Transverse colon (tissue), 4 donors: ENCODE results near the gene CRTC2. TPM values are rescaled to one million over a fixed set of nuclear protein-coding genes. Genes with fewer than 3 reads are reported as not detected.
"Not testable (repeated sequence)": the region's sequence is repeated elsewhere in the genome, so short reads cannot be mapped to it uniquely, and the experiment has no call there.

Source experiments
- DNase-seq: peaks from one replicate; pipeline ENCODE4 v3.0.0-alpha.2; 2019
- H3K27ac ChIP-seq, 4 donors: fragments of 200-600 bp; sonication (generic); 2 replicates each; pipeline ENCODE4 v1.5.1; 2016 to 2018; ENCODE audit warnings: inconsistent platforms in 4 of 4
- H3K27me3 ChIP-seq: fragments of 200-600 bp; sonication (generic); 2 replicates; pipeline ENCODE4 v1.5.1; 2017; ENCODE audit warnings: inconsistent platforms
- H3K36me3 ChIP-seq, 4 donors: fragments of 200-600 bp; sonication (generic); 2 replicates each; pipeline ENCODE4 v1.5.1; 2017 to 2019; ENCODE audit warnings: inconsistent platforms in 4 of 4
- H3K4me1 ChIP-seq, 4 donors: fragments of 200-600 bp; sonication (generic); 2 replicates each; pipeline ENCODE4 v1.5.1; 2017 to 2020; ENCODE audit warnings: inconsistent platforms in 4 of 4
- H3K4me3 ChIP-seq, 4 donors: fragments of 200-600 bp; sonication (generic); 1 replicate in 1 of 4; 2 replicates in 3 of 4; pipeline versions ENCODE4 v1.5.1 to v1.6.1; 2017 to 2019; ENCODE audit warnings: inconsistent platforms in 4 of 4
- H3K9me3 ChIP-seq, 2 donors: fragments of 200-600 bp; sonication (generic); 2 replicates each; pipeline ENCODE4 v1.5.1; 2017 to 2019; ENCODE audit warnings: inconsistent platforms in 2 of 2
- EP300 ChIP-seq: sonication (generic); formaldehyde crosslinking; IDR thresholded peaks from one replicate; pipeline ENCODE4 v1.6.1; 2017; ENCODE audit warnings: antibody characterized with exemption, low read depth
- POLR2A ChIP-seq: fragments of 450-650 bp; IDR thresholded peaks from one replicate; pipeline ENCODE4 v1.6.1; 2016; ENCODE audit warnings: antibody characterized with exemption, mild to moderate bottlenecking, moderate library complexity
- POLR2AphosphoS5 ChIP-seq, 3 donors: sonication (generic); formaldehyde crosslinking; IDR thresholded peaks; one replicate each; pipeline ENCODE4 v1.6.1; 2016; ENCODE audit warnings: antibody characterized with exemption in 3 of 3
- WGBS, 2 donors: methylation state at CpG; one replicate each; pipeline ENCODE4 v1.1.5; 2018; ENCODE audit warnings: low coverage in 1 of 2; 5-methylcytosine and 5-hydroxymethylcytosine counted together
- in situ Hi-C, 4 donors: fragments of 200-750 bp; cut with MboI; loops; one replicate each; pipeline versions ENCODE4 v1.15.0 to v1.15.1; 2017; ENCODE audit warnings: low sequenced_read_pairs in 3 of 4, low pct_ligation_motif_present in 1 of 4, low pct_unique_long_range_greater_than_20kb in 1 of 4
- intact Hi-C: fragments of 100-400 bp; cut with DNase I; formaldehyde crosslinking; loops from one replicate; pipeline ENCODE4 v1.15.1; 2023; ENCODE audit warnings: low total_unique reads
- total RNA-seq, 4 donors: library from RNA; depleted of rRNA; stranded (reverse); fragments of >200 nt; gene quantifications; one replicate each; pipeline ENCODE4 v1.1.0, GENCODE V29; 2016
- TF ChIP-seq, protein P1 (sequence below), 5 experiments: fragments of 200-600 bp in 3 of 5; fragments of 450-650 bp in 2 of 5; sonication (generic) in 3 of 5; IDR thresholded peaks; 1 replicate in 2 of 5; 2 replicates in 3 of 5; pipeline ENCODE4 v1.5.1; 2016 to 2017; ENCODE audit warnings: antibody characterized with exemption in 5 of 5, inconsistent platforms in 3 of 5, mild to moderate bottlenecking in 2 of 5, moderate library complexity in 1 of 5

The CRTC2 gene
- total RNA-seq, 4 donors from 2014 or later: 13.3 to 32.5 (median 21.4) TPM

GRCh38 chr1:153984123-153984894, 25.9 kb upstream of the CRTC2 start:
- no peaks in the 10 kb centered on the region for H3K9me3 ChIP-seq
- no peak for DNase-seq
- intact Hi-C loops (loop anchor here (2.0 to 10.0 kb wide), 2 partner anchors 188 to 310 kb away; partner anchors contain the start of genes ILF2 and NPR1), in situ Hi-C loops (loop anchor here (5.0 to 25.0 kb wide), 8 partner anchors 170 to 472 kb away; partner anchors contain the start of genes ILF2 (in 2 of the 4), NPR1 (in 2 of the 4), S100A3 (in 1 of the 4) and S100A4 (in 1 of the 4))
- TF ChIP-seq POLR2A: no peak
- TF ChIP-seq POLR2AphosphoS5 (IDR thresholded peaks at IDR 0.05): peak in 1 of 3 donors; percentile 13
- no peaks in the 10 kb centered on the region for H3K36me3 ChIP-seq
- H3K27me3 ChIP-seq: no peaks in the 10 kb centered on the region
- H3K27ac ChIP-seq: peak overlapping the region; percentile 86 to 96 (median 86)
- WGBS, 2 donors: 67 to 72% methylated on average over 6 of the region's 6 CpGs
- peak overlapping the region in 1 of 4 donors; percentile 67 for H3K4me3 ChIP-seq
- peaks cover 0 to 29% (median 14%) of the 10 kb centered on the region in 4 donors for H3K4me1 ChIP-seq

DNA sequence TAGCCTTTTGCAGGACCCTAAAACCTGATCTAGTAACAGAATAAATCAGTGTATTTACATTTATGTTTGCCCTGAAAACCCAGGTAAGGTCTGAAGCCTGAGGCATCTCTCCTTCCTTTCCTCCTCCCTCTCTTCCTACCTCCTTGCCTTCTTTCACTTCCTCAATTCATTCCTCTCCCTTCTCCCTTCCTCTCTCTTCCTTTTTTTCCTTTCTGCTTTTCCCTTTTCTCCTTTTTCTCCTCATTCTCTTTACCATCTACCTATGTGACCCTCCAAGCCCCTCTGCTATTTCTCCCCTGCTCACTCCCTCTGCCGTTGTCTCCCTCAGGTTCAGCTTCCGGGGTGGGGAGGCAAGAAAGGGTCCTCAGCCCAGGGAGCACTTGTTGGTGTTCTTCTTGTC, 23.3 kb upstream of the CRTC2 start:
- not testable (repeated sequence) for DNase-seq, H3K9me3 ChIP-seq, H3K36me3 ChIP-seq, H3K27me3 ChIP-seq, H3K4me3 ChIP-seq, H3K27ac ChIP-seq
- intact Hi-C loops: loop anchor here (10.0 kb wide), 1 partner anchor 307 kb away; the partner anchor contains the start of genes ILF2 and NPR1
- WGBS, 2 donors: 74 to 87% methylated on average over 2 of the region's 2 CpGs
- H3K4me1 ChIP-seq: peaks cover 0 to 30% (median 21%) of the 10 kb centered on the region in 4 donors
- in situ Hi-C loops: loop anchor here (5.0 to 25.0 kb wide), 8 partner anchors 167 to 469 kb away; partner anchors contain the start of genes ILF2 (in 2 of the 4), NPR1 (in 2 of the 4), S100A3 (in 1 of the 4) and S100A4 (in 1 of the 4)

GRCh38 chr1:153979091-153979490, 20.7 kb upstream of the CRTC2 start:
- H3K27ac ChIP-seq, DNase-seq, H3K9me3 ChIP-seq, H3K4me3 ChIP-seq, H3K27me3 ChIP-seq, intact Hi-C loops: not testable (repeated sequence)
- 87 to 100% methylated on average over 2 to 12 of the region's 12 CpGs for WGBS, 2 donors
- peaks cover 0 to 18% (median 9%) of the 10 kb centered on the region in 4 donors for H3K36me3 ChIP-seq
- H3K4me1 ChIP-seq: peaks cover 8 to 22% (median 18%) of the 10 kb centered on the region in 4 donors
- in situ Hi-C loops: loop anchor here (25.0 kb wide), 4 partner anchors 292 to 467 kb away; partner anchors contain the start of genes ILF2 (in 1 of the 4), NPR1 (in 1 of the 4), S100A3 (in 1 of the 4) and S100A4 (in 1 of the 4)

DNA sequence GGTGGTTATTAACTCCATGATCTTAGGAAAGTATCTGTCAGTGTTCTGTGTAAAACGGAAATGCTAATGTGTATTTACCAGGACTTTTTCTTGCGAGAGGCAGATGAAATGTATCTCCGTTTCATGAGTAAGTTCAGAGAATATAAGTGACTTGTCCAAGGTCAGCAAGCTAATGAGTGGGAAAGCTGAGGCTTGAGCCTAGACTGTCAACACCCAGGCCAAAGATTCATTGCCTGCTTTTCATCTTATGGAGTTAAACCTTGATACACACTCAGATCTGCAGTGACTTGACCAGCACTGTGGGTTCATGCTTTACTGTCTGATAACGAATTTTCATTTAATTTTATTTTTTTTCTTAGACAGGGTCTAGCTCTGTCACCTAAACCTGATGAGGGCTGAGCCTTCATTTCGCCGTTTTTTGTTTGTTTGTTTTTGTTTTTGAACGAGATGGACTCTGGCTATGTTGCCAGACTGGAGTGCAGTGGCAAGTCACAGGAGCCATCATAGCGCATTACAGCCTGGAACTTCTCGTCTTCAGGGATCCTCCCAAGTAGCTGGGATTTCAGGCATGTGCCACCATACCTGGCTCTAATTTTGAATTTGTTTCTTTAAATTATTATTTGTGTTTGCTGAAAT, 20.0 kb upstream of the CRTC2 start:
- no peak for DNase-seq
- Histone ChIP-seq H3K36me3 (peaks cover 0 to 20% (median 9%) of the 10 kb centered on the region in 4 donors), H3K4me1 (peaks cover 8 to 22% (median 18%) of the 10 kb centered on the region in 4 donors), H3K27ac (peak overlapping the region; percentile 94 to 99 (median 96)), H3K9me3 (no peaks in the 10 kb centered on the region), H3K4me3 (peak overlapping the region in 3 of 4 donors; percentile 94 to 99 (median 97)), H3K27me3 (no peaks in the 10 kb centered on the region)
- WGBS, 2 donors: 36 to 56% methylated on average over 9 of the region's 9 CpGs
- in situ Hi-C loops: loop anchor here (25.0 kb wide), 4 partner anchors 291 to 466 kb away; partner anchors contain the start of genes ILF2 (in 1 of the 4), NPR1 (in 1 of the 4), S100A3 (in 1 of the 4) and S100A4 (in 1 of the 4)
- intact Hi-C loops: no loop called here
- no peak for TF ChIP-seq POLR2AphosphoS5 (IDR thresholded peaks at IDR 0.05)
- TF ChIP-seq, protein P1, sequence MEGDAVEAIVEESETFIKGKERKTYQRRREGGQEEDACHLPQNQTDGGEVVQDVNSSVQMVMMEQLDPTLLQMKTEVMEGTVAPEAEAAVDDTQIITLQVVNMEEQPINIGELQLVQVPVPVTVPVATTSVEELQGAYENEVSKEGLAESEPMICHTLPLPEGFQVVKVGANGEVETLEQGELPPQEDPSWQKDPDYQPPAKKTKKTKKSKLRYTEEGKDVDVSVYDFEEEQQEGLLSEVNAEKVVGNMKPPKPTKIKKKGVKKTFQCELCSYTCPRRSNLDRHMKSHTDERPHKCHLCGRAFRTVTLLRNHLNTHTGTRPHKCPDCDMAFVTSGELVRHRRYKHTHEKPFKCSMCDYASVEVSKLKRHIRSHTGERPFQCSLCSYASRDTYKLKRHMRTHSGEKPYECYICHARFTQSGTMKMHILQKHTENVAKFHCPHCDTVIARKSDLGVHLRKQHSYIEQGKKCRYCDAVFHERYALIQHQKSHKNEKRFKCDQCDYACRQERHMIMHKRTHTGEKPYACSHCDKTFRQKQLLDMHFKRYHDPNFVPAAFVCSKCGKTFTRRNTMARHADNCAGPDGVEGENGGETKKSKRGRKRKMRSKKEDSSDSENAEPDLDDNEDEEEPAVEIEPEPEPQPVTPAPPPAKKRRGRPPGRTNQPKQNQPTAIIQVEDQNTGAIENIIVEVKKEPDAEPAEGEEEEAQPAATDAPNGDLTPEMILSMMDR (IDR thresholded peaks at IDR 0.05): no peak
- no peak for TF ChIP-seq EP300
- no peak for TF ChIP-seq POLR2A

DNA sequence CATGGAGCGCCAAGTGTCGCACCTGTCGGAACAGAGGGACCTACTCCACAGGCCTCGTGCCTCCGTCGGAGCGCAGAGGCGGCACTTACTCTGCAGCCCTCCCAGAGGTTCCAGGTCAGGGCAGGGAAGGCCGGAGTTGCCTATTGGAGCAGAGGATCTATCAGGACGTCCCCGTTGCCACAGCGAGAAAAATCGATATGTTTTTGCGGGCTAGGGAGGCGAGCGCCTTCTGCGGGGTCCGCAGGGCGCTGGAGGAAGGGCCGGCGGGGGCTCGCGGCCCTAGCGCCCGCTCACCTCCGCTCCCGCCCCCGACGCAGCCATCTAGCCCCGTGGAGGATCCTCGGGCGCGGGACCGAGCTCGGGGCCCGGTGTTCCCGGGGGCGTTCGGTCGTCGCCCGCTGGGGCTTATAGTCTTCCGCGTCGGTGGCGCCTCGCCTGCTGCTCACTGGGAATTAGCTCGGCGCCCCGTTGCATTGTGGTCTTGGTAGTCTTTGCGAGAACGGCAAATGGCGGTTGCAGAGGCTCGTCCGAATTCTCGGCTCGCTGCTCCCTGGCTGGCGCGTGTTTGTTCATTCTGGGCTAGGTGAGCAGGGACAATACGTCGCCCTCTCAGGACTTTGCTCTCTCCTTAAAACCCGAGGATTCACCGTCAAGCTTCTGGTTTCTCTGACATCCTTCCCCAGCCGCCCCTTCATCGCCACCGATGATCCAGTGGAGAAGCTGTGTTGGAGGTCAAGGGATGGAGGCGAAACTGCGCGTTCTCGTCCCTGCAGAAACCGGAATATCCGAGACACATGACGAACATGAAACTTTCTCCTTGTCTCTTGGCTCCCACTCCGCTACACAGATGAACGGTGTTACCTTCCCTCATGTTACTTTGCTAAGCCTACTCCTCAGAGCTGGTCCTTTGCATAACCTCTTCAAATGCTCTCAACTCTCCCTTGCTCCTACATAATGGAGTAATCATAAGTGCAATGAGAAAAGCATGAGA, 19.1 kb upstream of the CRTC2 start, which contains the start of gene JTB:
Gene JTB, minus strand, starts transcription at position 425 of the 991 bp plus-strand sequence. Its CDS starts 422 bp downstream, at position 3.
- peak within 1 kb of the TSS; percentile 94 to 99 (median 96) for H3K27ac ChIP-seq
- peaks cover 0 to 20% (median 9%) of the 10 kb centered on the region in 4 donors for H3K36me3 ChIP-seq
- WGBS, 2 donors: 0% methylated on average over 10 to 75 of the region's 75 CpGs
- intact Hi-C loops (no loop called here), in situ Hi-C loops (loop anchor here (25.0 kb wide), 4 partner anchors 290 to 465 kb away; partner anchors contain the start of genes ILF2 (in 1 of the 4), NPR1 (in 1 of the 4), S100A3 (in 1 of the 4) and S100A4 (in 1 of the 4))
- no peaks in the 10 kb centered on the region for H3K9me3 ChIP-seq
- DNase-seq: peak; percentile 92
- no peaks in the 10 kb centered on the region for H3K27me3 ChIP-seq
- H3K4me3 ChIP-seq: peak within 1 kb of the TSS; percentile 80 to 99 (median 96)
- H3K4me1 ChIP-seq: peaks cover 8 to 22% (median 18%) of the 10 kb centered on the region in 4 donors
- TF ChIP-seq EP300 (no peak), POLR2A (peak; percentile 93), POLR2AphosphoS5 (IDR thresholded peaks at IDR 0.05) (peak; percentile 95 to 98 (median 95))
- TF ChIP-seq, protein P1 (IDR thresholded peaks at IDR 0.05): peak in 2 of 5 experiments; percentile 15 to 27
